ENCODE data around the gene ATP2C1. TPM values are rescaled to one million over a fixed set of nuclear protein-coding genes. Genes with fewer than 3 reads are reported as not detected.
"Not testable (repeated sequence)": the region's sequence is repeated elsewhere in the genome, so short reads cannot be mapped to it uniquely, and the experiment has no call there.

ATP2C1 gene
- total RNA-seq, 2 donors from 2014 or later = 46.5 to 47.1 TPM

- peak; percentile 97 for DNase-seq (ENCODE audit: low spot score)
- intact Hi-C loops (cut with DNase I) = no loop called here
Measured at GRCh38 chr3:131026321-131027151, 132.7 kb downstream of the ATP2C1 start, which contains the start of the genes ASTE1 and NEK11. ASTE1 (minus strand) TSS chr3:131026825; CDS start chr3:131025306, 1,519 bp downstream. NEK11 (plus strand) TSS chr3:131026877; CDS start chr3:131029709, 2,832 bp downstream.

GRCh38 chr3:131028844-131029243, 135.0 kb downstream of the ATP2C1 start:
- intact Hi-C loops (cut with DNase I) = loop anchor here in 1 of 2 donors (2.0 kb wide), 1 partner anchor 36 kb away; no protein-coding TSS in a partner anchor

GRCh38 chr3:131031660-131032059, 137.8 kb downstream of the ATP2C1 start:
- intact Hi-C loops (cut with DNase I) = no loop called here
- DNase-seq (ENCODE audit: low spot score) = no peak

More at GRCh38 chr3:131028844-131029243, 135.0 kb downstream of the ATP2C1 start:
- no peak for DNase-seq (ENCODE audit: low spot score)

- intact Hi-C loops (cut with DNase I) = no loop called here
- DNase-seq (ENCODE audit: low spot score) = no peak
Measured at GRCh38 chr3:131033480-131034080, 139.7 kb downstream of the ATP2C1 start.

GRCh38 chr3:131036200-131036816, 142.4 kb downstream of the ATP2C1 start:
- intact Hi-C loops (cut with DNase I) = no loop called here

GRCh38 chr3:131036986-131037385, 143.1 kb downstream of the ATP2C1 start:
- intact Hi-C loops (cut with DNase I) = no loop called here
- DNase-seq (ENCODE audit: low spot score) = no peak

More at GRCh38 chr3:131036200-131036816, 142.4 kb downstream of the ATP2C1 start:
- no peak for DNase-seq (ENCODE audit: low spot score)

GRCh38 chr3:131038326-131038725, 144.4 kb downstream of the ATP2C1 start:
- intact Hi-C loops (cut with DNase I) = no loop called here
- no peak for DNase-seq (ENCODE audit: low spot score)

GRCh38 chr3:131042271-131042985, 148.5 kb downstream of the ATP2C1 start:
- intact Hi-C loops (cut with DNase I); DNase-seq (ENCODE audit: low spot score): not testable (repeated sequence)

- intact Hi-C loops (cut with DNase I) = loop anchor here in 1 of 2 donors (5.0 kb wide), 1 partner anchor 985 kb away; no protein-coding TSS in a partner anchor
- DNase-seq (ENCODE audit: low spot score) = no peak
Measured at GRCh38 chr3:131047582-131047981, 153.7 kb downstream of the ATP2C1 start.

GRCh38 chr3:131048030-131048429, 154.1 kb downstream of the ATP2C1 start:
- intact Hi-C loops (cut with DNase I) = loop anchor here in 1 of 2 donors (5.0 kb wide), 1 partner anchor 984 kb away; no protein-coding TSS in a partner anchor

GRCh38 chr3:131050001-131050400, 156.1 kb downstream of the ATP2C1 start:
- DNase-seq (ENCODE audit: low spot score) = no peak
- intact Hi-C loops (cut with DNase I) = no loop called here

More at GRCh38 chr3:131048030-131048429, 154.1 kb downstream of the ATP2C1 start:
- DNase-seq (ENCODE audit: low spot score) = no peak

GRCh38 chr3:131053043-131053859, 159.4 kb downstream of the ATP2C1 start:
- no peak for DNase-seq (ENCODE audit: low spot score)

More at GRCh38 chr3:131053043-131053859, 159.4 kb downstream of the ATP2C1 start:
- intact Hi-C loops (cut with DNase I) = no loop called here

Other genes starting within 250 kb of the ATP2C1 start
- gene PIK3R4, start 147.3 kb upstream of the ATP2C1 start, total RNA-seq = 10 to 100 TPM; 26.1 to 27.9 TPM
- gene ASTE1, start 132.7 kb downstream of the ATP2C1 start, total RNA-seq = 1 to 10 TPM; 3.8 to 5.6 TPM
- 1 to 10 TPM; 5.7 to 8.2 TPM for gene NEK11, start 132.8 kb downstream of the ATP2C1 start, total RNA-seq